CD14-positive monocyte (primary cell): ENCODE measurements around the gene GUCY2F. TPM values are rescaled to one million over a fixed set of nuclear protein-coding genes. Genes with fewer than 3 reads are reported as not detected.
A peak's percentile ranks its signal among the peaks of the same experiment; 100 is the strongest.

Experiments used
- DNase-seq, 3 donors: peaks; one replicate each; pipeline ENCODE4 v3.0.0-alpha.2; 2011 to 2022
- H2AFZ ChIP-seq: 2 replicates; pipeline ENCODE4 v1.6.0; 2012; ENCODE audit warnings: mild to moderate bottlenecking, low read depth, low read length, inconsistent platforms; ENCODE audit not compliant: insufficient read depth, poor library complexity, severe bottlenecking
- H3K27ac ChIP-seq, 2 donors: 1 replicate in 1 of 2; 2 replicates in 1 of 2; pipeline ENCODE4 v1.5.1; 2012 to 2013; ENCODE audit warnings: low read length in 2 of 2, control low read depth in 1 of 2, inconsistent platforms in 1 of 2, low read depth in 1 of 2, mild to moderate bottlenecking in 1 of 2
- H3K27me3 ChIP-seq, 2 donors: one replicate each; pipeline versions ENCODE4 v1.6.0 to v1.6.1; 2011 to 2013; ENCODE audit warnings: low read length in 2 of 2; ENCODE audit not compliant: control insufficient read depth in 2 of 2, insufficient read depth in 2 of 2
- H3K36me3 ChIP-seq, 2 donors: replicated peaks in 1 of 2; 1 replicate in 1 of 2; 2 replicates in 1 of 2; pipeline versions ENCODE4 v1.5.1 to v1.6.1; 2012 to 2013; ENCODE audit warnings: low read length in 2 of 2, control low read depth in 1 of 2, inconsistent platforms in 1 of 2, mild to moderate bottlenecking in 1 of 2; ENCODE audit not compliant: insufficient read depth in 2 of 2, control insufficient read depth in 1 of 2
- H3K4me1 ChIP-seq, 2 donors: 1 replicate in 1 of 2; 2 replicates in 1 of 2; pipeline versions ENCODE4 v1.5.1 to v1.6.1; 2012 to 2013; ENCODE audit warnings: low read length in 2 of 2, control low read depth in 1 of 2, inconsistent platforms in 1 of 2, mild to moderate bottlenecking in 1 of 2, moderate library complexity in 1 of 2; ENCODE audit not compliant: insufficient read depth in 2 of 2, control insufficient read depth in 1 of 2
- H3K4me2 ChIP-seq: replicated peaks from 2 replicates; pipeline ENCODE3; 2012; ENCODE audit warnings: low read length, moderate library complexity, mild to moderate bottlenecking; ENCODE audit not compliant: poor library complexity, severe bottlenecking; ENCODE audit errors: extremely low read depth
- H3K4me3 ChIP-seq, 3 experiments: fragments of 200-600 bp in 1 of 3; sonication (generic) in 1 of 3; replicated peaks in 1 of 3; 1 replicate in 2 of 3; 2 replicates in 1 of 3; pipeline ENCODE4 v1.5.1; 2011 to 2013; ENCODE audit warnings: low read length in 3 of 3, mild to moderate bottlenecking in 3 of 3, control low read depth in 2 of 3, low read depth in 2 of 3, inconsistent platforms in 1 of 3, moderate library complexity in 1 of 3
- H3K79me2 ChIP-seq: 2 replicates; pipeline ENCODE4 v1.6.0; 2012; ENCODE audit warnings: mild to moderate bottlenecking, control low read depth, inconsistent platforms, low read length, moderate library complexity; ENCODE audit not compliant: insufficient read depth
- H3K9ac ChIP-seq: 2 replicates; pipeline ENCODE4 v1.6.0; 2017; ENCODE audit warnings: low read length, mild to moderate bottlenecking; ENCODE audit not compliant: insufficient read depth, poor library complexity, severe bottlenecking
- H3K9me3 ChIP-seq, 2 donors: replicated peaks in 1 of 2; 1 replicate in 1 of 2; 2 replicates in 1 of 2; pipeline versions ENCODE4 v1.5.1 to v1.6.1; 2012 to 2013; ENCODE audit warnings: low read length in 2 of 2, control low read depth in 1 of 2; ENCODE audit not compliant: control insufficient read depth in 1 of 2, insufficient read depth in 1 of 2
- H4K20me1 ChIP-seq: 2 replicates; pipeline ENCODE4 v1.6.0; 2012; ENCODE audit warnings: mild to moderate bottlenecking, low read length, control low read depth, moderate library complexity; ENCODE audit not compliant: insufficient read depth
- H3K27ac Mint-ChIP-seq, 7 donors: one replicate each; pipeline ENCODE4 v1.8.0; 2020; ENCODE audit warnings: mild to moderate bottlenecking in 7 of 7, mixed read lengths in 7 of 7, moderate library complexity in 6 of 7, inconsistent platforms in 2 of 7
- H3K27me3 Mint-ChIP-seq, 3 donors: one replicate each; pipeline ENCODE4 v1.8.0; 2021 to 2022; ENCODE audit warnings: low read depth in 3 of 3, mild to moderate bottlenecking in 3 of 3, mixed read lengths in 3 of 3, moderate library complexity in 3 of 3, inconsistent platforms in 1 of 3
- H3K36me3 Mint-ChIP-seq, 2 donors: one replicate each; pipeline ENCODE4 v1.8.0; 2020; ENCODE audit warnings: mixed read lengths in 2 of 2, inconsistent platforms in 1 of 2, mild to moderate bottlenecking in 1 of 2
- H3K4me1 Mint-ChIP-seq: one replicate; pipeline ENCODE4 v1.8.0; 2020; ENCODE audit warnings: mild to moderate bottlenecking, mixed read lengths
- H3K4me3 Mint-ChIP-seq, 2 donors: one replicate each; pipeline ENCODE4 v1.8.0; 2020; ENCODE audit warnings: mild to moderate bottlenecking in 2 of 2, mixed read lengths in 2 of 2, moderate library complexity in 1 of 2
- H3K9me3 Mint-ChIP-seq, 7 donors: one replicate each; pipeline ENCODE4 v1.8.0; 2020 to 2022; ENCODE audit warnings: mixed read lengths in 7 of 7, mild to moderate bottlenecking in 6 of 7, moderate library complexity in 6 of 7, inconsistent platforms in 2 of 7
- WGBS: methylation state at CpG from one replicate; pipeline ENCODE4 v1.1.5; 2013; ENCODE audit warnings: missing lambda C conversion rate; ENCODE audit not compliant: insufficient coverage; 5-methylcytosine and 5-hydroxymethylcytosine counted together
- intact Hi-C, 2 donors: fragments of 100-400 bp; cut with micrococcal nuclease; formaldehyde crosslinking; loops; one replicate each; pipeline versions ENCODE4 v1.15.0 to v1.15.1; 2023
- polyA plus RNA-seq, 3 donors: library from polyadenylated mRNA; depleted of rRNA in 1 of 3; unstranded in 2 of 3; stranded (reverse) in 1 of 3; fragments of 300-500 nt in 2 of 3; fragments of >200 nt in 1 of 3; fragmentation: Illumina TruSeq in 2 of 3; gene quantifications; 1 replicate in 2 of 3; 2 replicates in 1 of 3; pipeline ENCODE4 v1.2.3, GENCODE V29; 2012 to 2021
- TF ChIP-seq, protein P1 (sequence below): fragments of 200-600 bp; IDR thresholded peaks from one replicate; pipeline ENCODE4 v1.8.0; 2022; ENCODE audit warnings: antibody characterized with exemption, mild to moderate bottlenecking

GUCY2F gene
- polyA plus RNA-seq, 3 donors, result not detected

DNA sequence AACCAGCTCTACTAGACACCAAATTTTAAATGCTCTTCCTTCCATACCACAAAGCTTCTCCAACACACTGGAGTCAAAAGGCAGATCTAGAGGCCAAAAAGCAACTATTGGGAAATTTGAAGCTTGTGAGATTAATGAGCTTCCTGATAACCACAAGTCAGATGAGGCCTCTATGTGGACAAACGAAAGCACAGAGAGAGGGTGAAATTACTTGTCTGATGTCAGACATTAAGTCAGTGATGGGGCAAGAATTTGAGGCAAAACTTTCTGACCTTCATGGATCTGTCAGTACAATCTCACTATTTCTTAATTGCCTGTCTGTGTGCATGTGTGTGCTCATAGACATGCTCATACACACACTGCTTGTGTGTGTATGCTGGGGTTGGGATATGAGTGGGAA lies 103.6 kb downstream of the GUCY2F start:
- no peaks in the 10 kb centered on the region for H4K20me1 ChIP-seq
- H3K27me3 ChIP-seq, result peaks cover 0 to 5% of the 10 kb centered on the region in 2 donors
- TF ChIP-seq, protein P1, sequence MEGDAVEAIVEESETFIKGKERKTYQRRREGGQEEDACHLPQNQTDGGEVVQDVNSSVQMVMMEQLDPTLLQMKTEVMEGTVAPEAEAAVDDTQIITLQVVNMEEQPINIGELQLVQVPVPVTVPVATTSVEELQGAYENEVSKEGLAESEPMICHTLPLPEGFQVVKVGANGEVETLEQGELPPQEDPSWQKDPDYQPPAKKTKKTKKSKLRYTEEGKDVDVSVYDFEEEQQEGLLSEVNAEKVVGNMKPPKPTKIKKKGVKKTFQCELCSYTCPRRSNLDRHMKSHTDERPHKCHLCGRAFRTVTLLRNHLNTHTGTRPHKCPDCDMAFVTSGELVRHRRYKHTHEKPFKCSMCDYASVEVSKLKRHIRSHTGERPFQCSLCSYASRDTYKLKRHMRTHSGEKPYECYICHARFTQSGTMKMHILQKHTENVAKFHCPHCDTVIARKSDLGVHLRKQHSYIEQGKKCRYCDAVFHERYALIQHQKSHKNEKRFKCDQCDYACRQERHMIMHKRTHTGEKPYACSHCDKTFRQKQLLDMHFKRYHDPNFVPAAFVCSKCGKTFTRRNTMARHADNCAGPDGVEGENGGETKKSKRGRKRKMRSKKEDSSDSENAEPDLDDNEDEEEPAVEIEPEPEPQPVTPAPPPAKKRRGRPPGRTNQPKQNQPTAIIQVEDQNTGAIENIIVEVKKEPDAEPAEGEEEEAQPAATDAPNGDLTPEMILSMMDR, result no peak
- H3K79me2 ChIP-seq, result no peaks in the 10 kb centered on the region
- H3K9me3 ChIP-seq, result no peaks in the 10 kb centered on the region
- H3K4me3 ChIP-seq, result no peak overlapping the region
- Mint-ChIP-seq H3K27me3 (peaks cover 0 to 6% (median 2%) of the 10 kb centered on the region in 3 donors), H3K4me3 (no peak overlapping the region), H3K36me3 (no peaks in the 10 kb centered on the region), H3K27ac (no peak overlapping the region), H3K9me3 (peaks cover 0 to 2% (median 0%) of the 10 kb centered on the region in 7 donors), H3K4me1 (peaks cover 15% of the 10 kb centered on the region)
- H3K36me3 ChIP-seq, result no peaks in the 10 kb centered on the region
- no peak overlapping the region for H3K27ac ChIP-seq
- no peak overlapping the region for H3K9ac ChIP-seq
- WGBS, result no CpG with 5 or more reads among the region's 1 CpG
- intact Hi-C loops, result no loop called here
- H3K4me1 ChIP-seq, result peaks cover 0 to 2% of the 10 kb centered on the region in 2 donors
- peak; percentile 8 to 25 (median 18) for DNase-seq
- H3K4me2 ChIP-seq, result no peak overlapping the region
- no peak overlapping the region for H2AFZ ChIP-seq

DNA sequence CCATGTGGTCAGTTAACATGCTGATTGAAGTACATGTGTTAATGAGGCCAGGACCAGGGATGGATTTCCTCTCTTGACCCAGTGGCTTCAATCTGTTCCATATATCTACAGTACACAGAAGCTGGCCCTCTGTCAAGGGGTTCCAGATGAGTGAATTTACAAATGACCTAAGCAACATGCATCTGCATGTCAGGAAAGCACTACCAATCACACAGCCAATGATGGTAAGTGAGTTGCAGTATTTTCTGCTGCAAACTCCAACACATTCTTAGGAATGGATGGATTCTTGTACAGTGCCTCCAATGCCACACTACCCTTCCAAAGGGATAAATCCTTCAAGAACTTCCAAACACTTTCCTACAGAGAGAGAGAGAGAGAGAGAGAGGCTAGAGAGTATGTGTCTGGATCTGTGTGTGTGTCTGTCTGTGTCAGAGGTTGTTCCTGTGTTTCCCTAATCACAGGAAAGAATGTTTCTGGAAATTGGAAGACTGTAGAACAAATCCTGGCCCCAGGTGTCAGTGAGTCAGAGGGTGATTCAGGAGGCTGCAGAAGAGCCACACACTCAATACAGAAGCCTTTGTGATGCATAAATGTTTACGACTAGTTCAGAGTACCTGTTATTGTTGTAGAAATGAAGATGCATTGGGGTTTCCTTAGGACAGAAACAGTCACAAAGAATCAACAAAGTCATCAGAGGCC lies 107.5 kb downstream of the GUCY2F start:
- H4K20me1 ChIP-seq, result no peaks in the 10 kb centered on the region
- intact Hi-C loops, result no loop called here
- Mint-ChIP-seq H3K36me3 (no peaks in the 10 kb centered on the region), H3K27me3 (peaks cover 0 to 6% (median 2%) of the 10 kb centered on the region in 3 donors), H3K4me3 (no peak overlapping the region), H3K9me3 (no peaks in the 10 kb centered on the region), H3K27ac (no peak overlapping the region), H3K4me1 (peaks cover 8% of the 10 kb centered on the region)
- peaks cover 0 to 4% of the 10 kb centered on the region in 2 donors for H3K27me3 ChIP-seq
- H3K4me2 ChIP-seq, result no peak overlapping the region
- DNase-seq, result no peak
- no CpG with 5 or more reads among the region's 1 CpG for WGBS
- no peak overlapping the region for H2AFZ ChIP-seq
- no peak overlapping the region for H3K4me3 ChIP-seq
- peaks cover 0 to 4% of the 10 kb centered on the region in 2 donors for H3K4me1 ChIP-seq
- no peak overlapping the region for H3K27ac ChIP-seq
- no peaks in the 10 kb centered on the region for H3K9me3 ChIP-seq
- TF ChIP-seq, protein P1, result no peak
- no peak overlapping the region for H3K9ac ChIP-seq
- no peaks in the 10 kb centered on the region for H3K79me2 ChIP-seq
- no peaks in the 10 kb centered on the region for H3K36me3 ChIP-seq
